ENCODE data around the gene KCNK16.

GRCh38 chr6:39322306-39322850 is at the start of gene KCNK16:
- TF ChIP-seq EZH2 (IDR thresholded peaks at IDR 0.05; ENCODE audit: insufficient read depth, poor library complexity, severe bottlenecking) (no peak), EZH2phosphoT487 (IDR thresholded peaks at IDR 0.05; ENCODE audit: insufficient read depth, low read depth) (no peak)

All from GM23248 (cell line).